Fibroblast of gingiva (primary cell): ENCODE measurements around the gene ANKRD11.
"Not testable (repeated sequence)": the region's sequence is repeated elsewhere in the genome, so short reads cannot be mapped to it uniquely, and the experiment has no call there.

ENCODE experiments used
- DNase-seq: peaks from one replicate; pipeline ENCODE4 v3.0.0-alpha.2; 2011; ENCODE audit warnings: low read depth

ANKRD11 gene

DNA sequence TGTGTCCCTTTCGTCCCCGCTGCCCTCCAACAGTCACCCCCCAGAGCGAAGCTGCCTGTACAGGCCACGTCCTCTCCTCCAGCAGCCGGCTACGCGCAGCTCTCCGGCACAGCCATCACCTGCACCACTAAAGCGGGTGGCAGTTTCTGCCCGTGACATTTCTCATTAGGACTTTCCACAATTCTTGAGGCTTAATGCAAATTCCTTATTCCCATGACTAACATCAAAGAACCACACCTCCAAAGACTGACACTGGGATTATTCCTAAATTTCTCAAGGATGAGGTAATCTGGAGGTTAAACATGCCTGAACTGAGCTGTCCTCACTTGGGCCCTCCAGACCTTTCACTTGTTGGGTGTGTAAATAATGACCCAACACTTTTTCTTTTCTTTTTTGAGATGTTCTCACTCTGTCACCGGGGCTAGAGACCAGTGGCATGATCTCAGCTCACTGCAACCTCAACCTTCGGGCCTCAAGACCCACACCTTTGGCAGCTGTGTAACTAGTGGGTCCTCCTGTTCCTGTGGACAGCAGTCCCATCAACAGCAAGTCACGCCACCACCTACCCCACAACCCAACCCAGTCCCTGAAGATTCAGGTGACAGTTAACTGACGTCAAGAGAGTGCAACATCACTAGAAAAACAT, 11.7 kb downstream of the ANKRD11 start:
- DNase-seq = no peak

DNA sequence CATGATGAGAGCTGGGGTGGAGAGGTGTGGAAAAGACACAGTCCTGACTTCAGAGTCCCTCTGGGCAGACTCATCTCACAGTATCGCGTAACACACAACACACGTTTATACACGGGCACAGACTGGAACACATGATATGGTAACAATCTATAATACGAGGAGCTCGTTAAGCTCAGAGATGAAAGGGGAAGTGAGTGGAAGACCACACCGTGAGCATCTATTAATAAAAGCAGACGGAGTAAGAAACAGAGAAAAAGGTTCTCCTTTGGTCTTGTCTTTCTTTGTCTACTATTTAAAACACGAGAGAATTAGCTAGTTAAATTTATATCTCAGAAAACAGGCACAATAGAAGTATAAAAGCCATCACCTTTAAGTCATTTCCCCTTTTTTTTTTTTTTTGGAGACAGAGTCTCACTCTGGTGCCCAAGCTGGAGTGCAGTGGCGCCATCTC, 13.5 kb downstream of the ANKRD11 start:
- no peak for DNase-seq

- DNase-seq = no peak
Observed at GRCh38 chr16:89476379-89476778, 14.0 kb downstream of the ANKRD11 start.

DNA sequence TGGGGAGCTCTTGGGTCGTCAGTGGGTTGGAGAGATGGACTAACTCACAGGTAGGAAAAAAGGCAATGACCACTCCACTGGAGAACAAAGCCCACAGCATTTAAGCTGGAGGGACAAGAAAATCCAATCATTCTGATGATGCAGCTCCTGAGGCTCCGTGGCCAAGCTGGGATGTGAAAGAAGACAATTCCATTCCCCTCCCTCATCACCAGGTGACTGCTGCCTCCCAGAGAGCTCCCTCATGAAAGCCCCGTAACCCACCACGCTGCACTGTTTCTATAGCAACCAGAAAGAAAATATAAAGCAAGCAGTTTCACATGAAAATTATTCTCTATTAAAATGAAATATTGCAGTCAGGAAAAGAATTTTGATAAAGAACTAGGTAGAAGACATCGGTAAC, 15.2 kb downstream of the ANKRD11 start:
- no peak for DNase-seq

DNA sequence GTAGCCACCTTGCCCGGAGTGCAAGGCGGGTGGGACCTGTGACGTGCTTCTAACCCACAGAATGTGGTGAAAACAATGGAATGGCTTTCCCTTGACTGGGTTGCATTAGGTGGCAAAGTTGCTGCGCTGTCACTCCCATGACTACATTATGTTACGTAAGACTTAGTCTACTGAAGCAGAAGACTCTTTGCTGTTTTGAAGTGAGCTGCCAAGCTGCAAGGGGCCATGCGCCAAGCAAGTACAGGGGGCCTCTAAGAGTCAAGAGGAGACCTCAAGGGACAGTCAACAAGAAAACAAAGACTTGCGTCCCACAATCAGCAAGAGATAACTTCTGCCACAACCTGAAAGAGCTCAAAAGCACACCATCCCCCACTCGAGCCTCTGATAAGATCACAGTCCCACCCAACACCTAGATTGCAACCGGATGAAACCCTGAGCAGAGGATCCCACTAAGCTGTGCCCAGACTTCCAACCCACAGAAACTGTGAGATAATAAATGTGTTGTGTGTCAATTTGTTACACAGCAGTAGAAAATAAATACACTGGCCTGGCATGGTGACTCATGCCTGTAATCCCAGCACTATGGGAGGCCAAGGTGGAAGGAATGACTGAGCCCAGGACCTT, 16.5 kb downstream of the ANKRD11 start:
- DNase-seq = peak; percentile 45

DNA sequence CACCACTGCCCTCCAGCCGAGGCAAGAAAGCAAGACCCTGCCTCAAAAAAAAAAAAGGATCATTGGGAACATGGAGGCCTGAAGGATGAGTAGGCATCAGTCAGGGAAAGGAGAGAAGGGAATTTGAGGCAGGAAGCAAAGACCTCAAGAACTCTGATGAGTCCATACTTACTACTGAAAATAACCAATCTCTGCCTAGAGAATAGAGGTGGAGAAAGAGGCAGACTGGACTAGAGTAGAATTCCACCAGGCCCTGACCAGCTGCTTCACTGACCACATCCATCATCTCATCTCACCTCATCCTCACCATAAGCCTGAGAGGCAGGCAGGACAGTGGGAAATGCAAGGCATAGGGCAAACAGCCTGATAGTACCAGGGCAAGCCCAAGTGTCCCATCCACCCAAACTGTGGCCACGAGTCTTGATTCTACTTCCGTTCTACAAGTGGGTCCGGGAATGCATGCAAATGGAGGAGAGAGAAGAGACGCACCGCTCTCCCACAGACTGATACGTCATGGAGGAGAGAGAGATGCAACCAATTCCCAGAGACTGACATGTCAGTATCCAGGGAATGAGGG, 17.1 kb downstream of the ANKRD11 start:
- DNase-seq = no peak

DNA sequence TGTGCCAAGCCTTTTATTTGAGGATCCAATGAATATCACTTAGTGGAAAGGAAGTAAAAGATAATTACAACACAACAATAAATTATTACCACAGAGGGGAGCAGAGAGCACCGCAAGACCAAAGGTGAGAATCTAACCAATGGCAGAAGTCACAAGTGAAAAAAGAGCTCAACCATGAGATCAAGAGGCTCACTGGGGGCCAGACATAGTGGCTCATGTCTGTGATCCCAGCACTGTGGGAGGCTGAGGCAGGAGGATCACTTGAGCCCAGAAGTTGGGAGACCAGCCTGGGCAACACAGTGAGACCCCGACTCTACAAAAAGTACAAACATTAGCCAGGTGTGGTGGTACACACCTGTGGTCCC, 17.7 kb downstream of the ANKRD11 start:
- no peak for DNase-seq

DNA sequence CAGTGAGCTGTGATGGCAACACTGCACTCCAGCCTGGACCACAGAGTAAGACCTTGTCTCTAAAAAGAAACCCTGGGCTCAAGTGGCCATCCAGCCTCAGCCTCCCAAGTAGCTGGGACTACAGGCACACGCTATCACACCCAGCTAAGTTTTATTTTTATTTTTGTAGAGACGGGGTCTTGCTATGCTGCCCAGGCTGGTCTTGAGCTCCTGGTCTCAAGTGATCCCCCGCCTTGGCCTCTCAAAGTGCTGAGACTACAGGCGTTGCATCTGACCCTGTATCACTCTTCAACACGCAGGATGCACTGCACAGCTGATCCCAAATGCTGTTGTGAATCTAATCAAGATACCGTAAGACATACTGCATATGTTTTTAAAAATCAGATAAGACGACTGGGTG, 23.0 kb downstream of the ANKRD11 start:
- no peak for DNase-seq

GRCh38 chr16:89466920-89467319, 23.4 kb downstream of the ANKRD11 start:
- no peak for DNase-seq

GRCh38 chr16:89463312-89463711, 27.0 kb downstream of the ANKRD11 start:
- DNase-seq = not testable (repeated sequence)

GRCh38 chr16:89462639-89463038, 27.7 kb downstream of the ANKRD11 start:
- DNase-seq = not testable (repeated sequence)

DNA sequence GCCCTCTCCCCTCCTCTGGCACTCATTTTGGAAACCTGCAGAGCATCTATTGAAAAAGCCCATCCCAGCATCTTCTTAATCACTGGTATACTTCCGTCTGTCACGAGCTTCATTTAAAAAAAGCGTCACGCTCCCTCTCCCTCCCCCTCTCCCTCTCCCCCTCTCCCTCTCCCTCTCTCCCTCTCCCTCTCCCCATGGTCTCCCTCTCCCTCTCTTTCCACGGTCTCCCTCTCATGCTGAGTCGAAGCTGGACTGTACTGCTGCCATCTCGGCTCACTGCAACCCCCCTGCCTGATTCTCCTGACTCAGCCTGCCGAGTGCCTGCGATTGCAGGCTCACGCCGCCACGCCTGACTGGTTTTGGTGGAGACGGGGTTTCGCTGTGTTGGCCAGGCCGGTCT, 28.5 kb downstream of the ANKRD11 start:
- not testable (repeated sequence) for DNase-seq

DNA sequence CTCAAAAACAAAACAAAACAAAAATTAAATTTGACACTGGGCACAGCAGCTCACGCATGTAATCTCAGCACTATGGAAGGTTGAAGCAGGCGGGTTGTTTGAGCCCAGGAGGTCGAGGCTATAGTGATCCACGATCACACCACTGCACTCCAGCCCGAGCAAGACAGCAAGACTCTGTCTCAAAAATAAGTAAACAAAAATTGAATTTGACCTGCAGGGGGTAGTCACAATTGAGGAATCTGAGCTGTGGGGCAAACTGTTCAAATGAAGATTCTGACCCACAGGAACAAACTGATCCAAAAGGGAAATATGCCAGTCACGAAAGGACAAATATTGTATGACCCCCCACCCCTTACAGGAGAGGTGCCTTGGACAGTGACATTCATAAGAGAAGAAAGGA, 29.8 kb downstream of the ANKRD11 start:
- no peak for DNase-seq

GRCh38 chr16:89458967-89459366, 31.4 kb downstream of the ANKRD11 start:
- no peak for DNase-seq

- no peak for DNase-seq
Observed at GRCh38 chr16:89458551-89458950, 31.8 kb downstream of the ANKRD11 start.

DNA sequence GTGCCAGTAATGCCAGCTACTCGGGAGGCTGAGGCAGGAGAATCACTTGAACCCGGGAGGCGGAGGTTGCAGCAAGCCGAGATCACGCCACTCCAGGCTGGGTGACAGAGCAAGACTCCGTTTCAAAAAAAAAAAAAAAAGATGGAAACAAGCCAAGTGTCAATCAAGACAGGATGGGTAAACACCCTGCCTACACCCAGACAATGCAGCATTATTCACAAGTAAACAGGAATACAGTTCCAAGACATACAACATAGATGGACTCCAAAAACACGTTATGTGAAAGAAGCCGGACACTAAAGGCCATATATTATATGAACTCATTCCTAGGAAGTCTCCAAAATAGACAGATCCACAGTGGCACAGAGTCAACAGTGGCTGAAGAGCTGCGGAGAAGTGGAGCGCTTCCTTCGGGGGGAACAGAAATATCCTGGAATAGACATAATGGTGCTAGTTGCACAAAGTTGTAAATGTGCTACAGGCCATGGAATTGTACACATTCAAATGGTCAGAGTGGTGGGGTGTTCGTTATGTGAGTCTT, 33.9 kb downstream of the ANKRD11 start:
- DNase-seq = no peak

GRCh38 chr16:89455692-89456091, 34.7 kb downstream of the ANKRD11 start:
- no peak for DNase-seq

DNA sequence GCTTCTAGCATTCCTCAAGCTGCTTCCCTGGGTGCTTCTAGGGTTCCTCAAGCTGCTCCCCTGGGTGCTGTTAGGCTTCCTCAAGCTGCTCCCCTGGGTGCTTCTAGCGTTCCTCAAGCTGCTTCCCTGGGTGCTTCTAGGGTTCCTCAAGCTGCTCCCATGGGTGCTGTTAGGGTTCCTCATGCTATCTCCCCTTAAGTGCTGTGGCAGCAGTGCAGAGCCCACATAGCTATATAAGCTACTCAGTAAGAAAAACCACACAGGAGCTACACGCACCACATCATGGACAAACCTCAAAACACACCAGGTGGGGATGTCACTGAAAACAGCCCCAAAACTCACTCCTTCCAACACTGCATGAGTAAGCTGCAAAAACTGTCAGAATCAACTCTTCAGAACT, 35.2 kb downstream of the ANKRD11 start:
- no peak for DNase-seq

- not testable (repeated sequence) for DNase-seq
Observed at GRCh38 chr16:89454378-89455125, 35.8 kb downstream of the ANKRD11 start.

- no peak for DNase-seq
Observed at GRCh38 chr16:89453501-89454321, 36.6 kb downstream of the ANKRD11 start.

GRCh38 chr16:89452925-89453324, 37.4 kb downstream of the ANKRD11 start:
- DNase-seq = no peak

- DNase-seq = no peak
Observed at GRCh38 chr16:89452241-89452640, 38.1 kb downstream of the ANKRD11 start.
